KMS-11 (cell line): ENCODE measurements around the gene ST6GALNAC5.

ENCODE experiments used
- H2AFZ ChIP-seq: fragments of 200-600 bp; sonication (generic); 2 replicates; pipeline ENCODE4 v1.6.1; 2016; ENCODE audit warnings: antibody characterized with exemption, mixed run types, low read depth
- H3K27ac ChIP-seq: fragments of 200-600 bp; sonication (generic); 2 replicates; pipeline ENCODE4 v1.6.1; 2016; ENCODE audit warnings: mild to moderate bottlenecking, mixed run types
- H3K27me3 ChIP-seq: fragments of 200-600 bp; sonication (generic); 2 replicates; pipeline ENCODE4 v1.6.1; 2017; ENCODE audit warnings: mild to moderate bottlenecking, low read depth, mixed run types, moderate library complexity; ENCODE audit not compliant: insufficient read depth
- H3K36me3 ChIP-seq: fragments of 200-600 bp; sonication (generic); 2 replicates; pipeline ENCODE4 v1.6.1; 2017; ENCODE audit warnings: mild to moderate bottlenecking, mixed run types; ENCODE audit not compliant: insufficient read depth
- H3K4me1 ChIP-seq: fragments of 200-600 bp; sonication (generic); 2 replicates; pipeline ENCODE4 v1.6.1; 2016; ENCODE audit warnings: mild to moderate bottlenecking, low read depth, mixed run types; ENCODE audit not compliant: poor library complexity, severe bottlenecking
- H3K4me2 ChIP-seq: fragments of 200-600 bp; sonication (generic); 2 replicates; pipeline ENCODE4 v1.7.0; 2016; ENCODE audit warnings: mild to moderate bottlenecking, mixed run types
- H3K4me3 ChIP-seq: fragments of 200-600 bp; sonication (generic); IDR thresholded peaks from 2 replicates; pipeline ENCODE4 v1.6.1; 2017; ENCODE audit warnings: low read depth, low read length, mixed read lengths; ENCODE audit not compliant: insufficient read depth
- H3K79me2 ChIP-seq: fragments of 200-600 bp; sonication (generic); 2 replicates; pipeline ENCODE4 v1.6.1; 2016; ENCODE audit warnings: low read depth, mixed run types; ENCODE audit not compliant: insufficient read depth
- H3K9ac ChIP-seq: fragments of 200-600 bp; sonication (generic); 2 replicates; pipeline ENCODE4 v1.6.1; 2016; ENCODE audit warnings: mild to moderate bottlenecking, mixed run types
- H4K20me1 ChIP-seq: fragments of 200-600 bp; sonication (generic); 2 replicates; pipeline ENCODE4 v1.6.1; 2016; ENCODE audit warnings: mild to moderate bottlenecking, mixed run types; ENCODE audit not compliant: insufficient read depth
- TF ChIP-seq, protein P1 (sequence below): fragments of 200-600 bp; sonication (generic); conservative IDR thresholded peaks from 2 replicates; pipeline ENCODE4 v1.6.1; 2017; ENCODE audit warnings: low read depth, mild to moderate bottlenecking, antibody characterized with exemption, low read length, moderate library complexity, mixed read lengths

Gene ST6GALNAC5

DNA sequence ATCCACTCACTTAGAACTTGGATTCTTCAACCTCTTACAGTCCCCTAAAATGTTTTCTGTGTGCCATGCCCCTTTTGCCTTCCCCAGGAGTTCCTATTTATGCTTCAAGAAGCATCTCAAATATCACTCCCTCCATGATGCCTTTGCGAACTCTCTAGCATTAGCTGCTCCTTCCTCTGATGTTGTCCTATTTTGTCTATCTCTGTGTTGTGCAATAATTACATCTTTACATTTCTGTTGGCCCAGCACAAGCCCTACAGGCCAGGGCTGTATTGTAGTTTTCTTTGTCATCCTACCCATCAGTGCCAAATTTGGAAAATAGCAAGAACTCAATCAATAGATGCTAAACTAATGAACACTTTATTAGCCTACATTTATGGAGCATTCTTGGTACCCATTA, 125.8 kb downstream of the ST6GALNAC5 start:
- H3K27ac ChIP-seq: no peak overlapping the region
- no peak overlapping the region for H3K4me2 ChIP-seq
- H3K9ac ChIP-seq: no peak overlapping the region
- H3K4me1 ChIP-seq: no peaks in the 10 kb centered on the region
- H3K4me3 ChIP-seq: no peak overlapping the region
- no peak overlapping the region for H2AFZ ChIP-seq
- H3K36me3 ChIP-seq: no peaks in the 10 kb centered on the region
- no peaks in the 10 kb centered on the region for H3K79me2 ChIP-seq
- H4K20me1 ChIP-seq: no peaks in the 10 kb centered on the region
- TF ChIP-seq, protein P1, sequence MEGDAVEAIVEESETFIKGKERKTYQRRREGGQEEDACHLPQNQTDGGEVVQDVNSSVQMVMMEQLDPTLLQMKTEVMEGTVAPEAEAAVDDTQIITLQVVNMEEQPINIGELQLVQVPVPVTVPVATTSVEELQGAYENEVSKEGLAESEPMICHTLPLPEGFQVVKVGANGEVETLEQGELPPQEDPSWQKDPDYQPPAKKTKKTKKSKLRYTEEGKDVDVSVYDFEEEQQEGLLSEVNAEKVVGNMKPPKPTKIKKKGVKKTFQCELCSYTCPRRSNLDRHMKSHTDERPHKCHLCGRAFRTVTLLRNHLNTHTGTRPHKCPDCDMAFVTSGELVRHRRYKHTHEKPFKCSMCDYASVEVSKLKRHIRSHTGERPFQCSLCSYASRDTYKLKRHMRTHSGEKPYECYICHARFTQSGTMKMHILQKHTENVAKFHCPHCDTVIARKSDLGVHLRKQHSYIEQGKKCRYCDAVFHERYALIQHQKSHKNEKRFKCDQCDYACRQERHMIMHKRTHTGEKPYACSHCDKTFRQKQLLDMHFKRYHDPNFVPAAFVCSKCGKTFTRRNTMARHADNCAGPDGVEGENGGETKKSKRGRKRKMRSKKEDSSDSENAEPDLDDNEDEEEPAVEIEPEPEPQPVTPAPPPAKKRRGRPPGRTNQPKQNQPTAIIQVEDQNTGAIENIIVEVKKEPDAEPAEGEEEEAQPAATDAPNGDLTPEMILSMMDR: no peak
- H3K27me3 ChIP-seq: no peaks in the 10 kb centered on the region

DNA sequence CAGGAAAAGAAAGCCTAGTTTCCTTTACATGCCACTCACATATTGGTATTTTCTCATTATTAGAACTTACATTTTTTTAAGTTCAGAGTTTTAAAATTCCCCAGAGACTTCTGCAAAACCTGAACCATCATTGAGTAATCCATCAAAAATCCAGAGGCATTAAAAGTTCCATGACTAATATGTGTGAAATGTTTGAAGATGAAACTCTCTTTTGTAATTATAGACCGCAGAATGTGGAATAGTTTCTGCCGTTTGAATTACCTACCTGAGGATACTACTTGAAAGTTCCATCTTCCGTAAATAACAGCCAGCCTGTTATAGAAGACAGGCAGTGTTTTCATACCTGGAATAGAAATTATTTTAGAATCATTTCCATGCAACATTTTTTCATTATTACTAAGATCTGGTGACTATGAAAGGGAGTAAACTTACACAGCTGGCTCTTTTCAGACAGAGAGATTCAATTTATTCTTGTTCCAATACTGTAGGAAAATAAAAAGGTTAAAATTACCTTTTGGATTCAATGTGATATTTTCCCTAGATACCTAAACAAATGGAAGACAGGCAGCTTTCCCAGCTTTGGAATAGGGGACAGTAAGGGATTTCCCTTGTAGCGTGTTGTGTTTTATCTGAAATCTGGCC, 131.4 kb downstream of the ST6GALNAC5 start:
- Histone ChIP-seq H2AFZ (no peak overlapping the region), H4K20me1 (no peaks in the 10 kb centered on the region), H3K4me3 (no peak overlapping the region), H3K4me2 (no peak overlapping the region), H3K4me1 (no peaks in the 10 kb centered on the region), H3K36me3 (no peaks in the 10 kb centered on the region), H3K79me2 (no peaks in the 10 kb centered on the region), H3K27me3 (no peaks in the 10 kb centered on the region), H3K9ac (no peak overlapping the region), H3K27ac (no peak overlapping the region)
- TF ChIP-seq, protein P1: no peak

DNA sequence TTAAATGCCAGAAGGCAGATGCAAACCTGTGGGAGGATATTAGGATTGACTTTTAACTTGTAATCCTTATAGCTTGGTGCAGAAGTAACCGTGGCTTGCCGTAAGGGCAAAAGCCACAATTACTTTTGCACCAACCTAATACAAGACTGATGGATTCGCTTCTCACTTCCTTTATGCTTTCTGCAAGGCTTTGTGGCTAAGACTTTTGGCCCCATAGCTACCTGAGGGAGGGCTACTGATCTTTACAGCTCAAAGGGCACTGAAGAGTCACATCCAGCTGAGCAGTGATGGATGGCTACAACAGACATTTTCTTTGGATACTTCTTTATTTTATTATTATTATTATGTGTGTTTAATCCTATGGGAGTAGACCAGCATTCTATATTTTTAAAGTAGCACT, 140.4 kb downstream of the ST6GALNAC5 start:
- H3K4me1 ChIP-seq: no peaks in the 10 kb centered on the region
- no peak overlapping the region for H3K9ac ChIP-seq
- no peaks in the 10 kb centered on the region for H3K27me3 ChIP-seq
- no peaks in the 10 kb centered on the region for H3K79me2 ChIP-seq
- no peak overlapping the region for H2AFZ ChIP-seq
- no peaks in the 10 kb centered on the region for H3K36me3 ChIP-seq
- TF ChIP-seq, protein P1: no peak
- no peak overlapping the region for H3K27ac ChIP-seq
- H3K4me3 ChIP-seq: no peak overlapping the region
- H3K4me2 ChIP-seq: no peak overlapping the region
- no peaks in the 10 kb centered on the region for H4K20me1 ChIP-seq

DNA sequence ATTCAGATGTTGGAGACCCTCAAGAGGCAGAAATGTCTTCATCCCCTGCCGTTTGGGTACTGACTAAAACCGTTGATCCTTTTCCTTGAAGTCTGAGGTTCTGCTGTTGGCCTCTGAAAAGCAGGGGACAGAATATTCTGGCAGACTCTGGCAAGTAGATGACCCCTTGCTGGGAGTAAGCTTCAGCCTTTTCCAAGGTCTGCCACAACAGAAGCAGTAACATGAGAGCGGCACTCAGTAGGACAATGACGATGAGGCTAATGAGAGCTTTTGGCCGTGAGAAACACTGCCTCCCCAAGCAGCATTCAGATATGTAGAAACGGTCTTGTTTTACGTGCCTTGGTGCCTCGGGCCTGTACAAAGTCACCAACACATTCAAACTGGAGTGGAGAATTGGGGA, 143.7 kb downstream of the ST6GALNAC5 start:
- H3K9ac ChIP-seq: no peak overlapping the region
- H3K4me1 ChIP-seq: no peaks in the 10 kb centered on the region
- H3K36me3 ChIP-seq: no peaks in the 10 kb centered on the region
- no peaks in the 10 kb centered on the region for H4K20me1 ChIP-seq
- TF ChIP-seq, protein P1: no peak
- H3K79me2 ChIP-seq: no peaks in the 10 kb centered on the region
- no peak overlapping the region for H3K4me3 ChIP-seq
- no peak overlapping the region for H3K4me2 ChIP-seq
- no peaks in the 10 kb centered on the region for H3K27me3 ChIP-seq
- H3K27ac ChIP-seq: no peak overlapping the region
- H2AFZ ChIP-seq: no peak overlapping the region
